NT2/D1 (cell line): ENCODE results near the gene SMG7.

ENCODE experiments used
- DNase-seq: peaks from one replicate; pipeline ENCODE4 v3.0.0-alpha.2; 2011; ENCODE audit warnings: low read depth, low spot score
- H3K27me3 ChIP-seq: 2 replicates; pipeline ENCODE4 v1.6.0; 2011; ENCODE audit warnings: mild to moderate bottlenecking; ENCODE audit not compliant: insufficient read length, insufficient read depth
- H3K36me3 ChIP-seq: 2 replicates; pipeline ENCODE4 v1.6.1; 2011; ENCODE audit warnings: mild to moderate bottlenecking, low read length, mixed read lengths; ENCODE audit not compliant: insufficient read depth, insufficient read length
- H3K4me1 ChIP-seq: 2 replicates; pipeline ENCODE4 v1.5.1; 2011; ENCODE audit not compliant: insufficient read depth, insufficient read length
- H3K4me3 ChIP-seq: 2 replicates; pipeline ENCODE4 v1.5.1; 2011; ENCODE audit warnings: low read depth; ENCODE audit not compliant: insufficient read length
- H3K9ac ChIP-seq: 2 replicates; pipeline ENCODE4 v1.6.0; 2011; ENCODE audit warnings: low read depth; ENCODE audit not compliant: insufficient read length
- H3K9me3 ChIP-seq: 2 replicates; pipeline ENCODE4 v1.5.1; 2011; ENCODE audit warnings: mild to moderate bottlenecking, low read length; ENCODE audit not compliant: insufficient read depth
- SUZ12 ChIP-seq: IDR thresholded peaks from 2 replicates; pipeline ENCODE4 v1.6.1; 2011; ENCODE audit not compliant: insufficient read length, insufficient read depth; ENCODE audit errors: extremely low read depth
- YY1 ChIP-seq: IDR thresholded peaks from 2 replicates; pipeline ENCODE4 v1.6.1; 2011; ENCODE audit not compliant: insufficient read length, insufficient read depth
- ZNF274 ChIP-seq: IDR thresholded peaks from 2 replicates; pipeline ENCODE4 v1.6.1; 2011; ENCODE audit warnings: mild to moderate bottlenecking, low read depth, low read length

The SMG7 gene

GRCh38 chr1:183450093-183450492 is 22.2 kb upstream of the SMG7 start:
- no peaks in the 10 kb centered on the region for H3K36me3 ChIP-seq
- H3K9ac ChIP-seq = no peak overlapping the region
- H3K27me3 ChIP-seq = no peaks in the 10 kb centered on the region
- no peak overlapping the region for H3K4me3 ChIP-seq
- TF ChIP-seq YY1 (no peak), SUZ12 (no peak), ZNF274 (no peak)
- no peak for DNase-seq
- H3K9me3 ChIP-seq = no peaks in the 10 kb centered on the region
- no peaks in the 10 kb centered on the region for H3K4me1 ChIP-seq

GRCh38 chr1:183454377-183454776 is 17.9 kb upstream of the SMG7 start:
- no peaks in the 10 kb centered on the region for H3K36me3 ChIP-seq
- H3K4me1 ChIP-seq = no peaks in the 10 kb centered on the region
- H3K27me3 ChIP-seq = no peaks in the 10 kb centered on the region
- no peak overlapping the region for H3K9ac ChIP-seq
- no peaks in the 10 kb centered on the region for H3K9me3 ChIP-seq
- no peak overlapping the region for H3K4me3 ChIP-seq
- DNase-seq = no peak
- TF ChIP-seq YY1 (no peak), ZNF274 (no peak), SUZ12 (no peak)

- no peak for DNase-seq
- H3K9ac ChIP-seq = no peak overlapping the region
- no peaks in the 10 kb centered on the region for H3K4me1 ChIP-seq
- H3K27me3 ChIP-seq = no peaks in the 10 kb centered on the region
- no peaks in the 10 kb centered on the region for H3K36me3 ChIP-seq
- H3K9me3 ChIP-seq = no peaks in the 10 kb centered on the region
- no peak for TF ChIP-seq SUZ12
- TF ChIP-seq YY1 = no peak
- TF ChIP-seq ZNF274 = no peak
- H3K4me3 ChIP-seq = no peak overlapping the region
Measured at GRCh38 chr1:183456826-183457225, 15.5 kb upstream of the SMG7 start.

- no peak overlapping the region for H3K9ac ChIP-seq
- no peaks in the 10 kb centered on the region for H3K27me3 ChIP-seq
- H3K9me3 ChIP-seq = no peaks in the 10 kb centered on the region
- H3K4me1 ChIP-seq = no peaks in the 10 kb centered on the region
- no peak for DNase-seq
- TF ChIP-seq YY1 (no peak), SUZ12 (no peak), ZNF274 (no peak)
- H3K36me3 ChIP-seq = no peaks in the 10 kb centered on the region
- no peak overlapping the region for H3K4me3 ChIP-seq
Measured at GRCh38 chr1:183457449-183457848, 14.8 kb upstream of the SMG7 start.

GRCh38 chr1:183460596-183460995 is 11.7 kb upstream of the SMG7 start:
- Histone ChIP-seq H3K4me1 (no peaks in the 10 kb centered on the region), H3K36me3 (no peaks in the 10 kb centered on the region), H3K4me3 (no peak overlapping the region), H3K9ac (no peak overlapping the region), H3K9me3 (no peaks in the 10 kb centered on the region), H3K27me3 (no peaks in the 10 kb centered on the region)
- no peak for DNase-seq
- TF ChIP-seq SUZ12 (no peak), YY1 (no peak), ZNF274 (no peak)

GRCh38 chr1:183461350-183461749 is 10.9 kb upstream of the SMG7 start:
- no peaks in the 10 kb centered on the region for H3K4me1 ChIP-seq
- no peak overlapping the region for H3K9ac ChIP-seq
- H3K36me3 ChIP-seq = no peaks in the 10 kb centered on the region
- DNase-seq = no peak
- no peaks in the 10 kb centered on the region for H3K9me3 ChIP-seq
- H3K27me3 ChIP-seq = no peaks in the 10 kb centered on the region
- no peak overlapping the region for H3K4me3 ChIP-seq
- TF ChIP-seq YY1 = no peak
- TF ChIP-seq SUZ12 = no peak
- TF ChIP-seq ZNF274 = no peak

- Histone ChIP-seq H3K4me1 (no peaks in the 10 kb centered on the region), H3K4me3 (no peak overlapping the region), H3K36me3 (no peaks in the 10 kb centered on the region), H3K9ac (no peak overlapping the region), H3K9me3 (no peaks in the 10 kb centered on the region), H3K27me3 (no peaks in the 10 kb centered on the region)
- TF ChIP-seq ZNF274 (no peak), SUZ12 (no peak), YY1 (no peak)
- DNase-seq = no peak
Measured at GRCh38 chr1:183463566-183463965, 8.7 kb upstream of the SMG7 start.

GRCh38 chr1:183466781-183467180 is 5.5 kb upstream of the SMG7 start:
- Histone ChIP-seq H3K4me3 (no peak overlapping the region), H3K36me3 (no peaks in the 10 kb centered on the region), H3K9ac (no peak overlapping the region), H3K27me3 (no peaks in the 10 kb centered on the region), H3K4me1 (no peaks in the 10 kb centered on the region), H3K9me3 (no peaks in the 10 kb centered on the region)
- DNase-seq = no peak
- no peak for TF ChIP-seq YY1
- no peak for TF ChIP-seq ZNF274
- TF ChIP-seq SUZ12 = no peak
